ENCODE data around the gene TTLL8. TPM values are rescaled to one million over a fixed set of nuclear protein-coding genes. Genes with fewer than 3 reads are reported as not detected.

The TTLL8 gene
- total RNA-seq, 1 experiment from 2014 or later: not detected

GRCh38 chr22:49968831-49969661 lies 89.1 kb downstream of the TTLL8 start:
- Histone ChIP-seq H2BK12ac (ENCODE audit: insufficient read length, low read depth, low read length) (no peak overlapping the region), H4K20me1 (ENCODE audit: control insufficient read depth, insufficient read depth, insufficient read length) (peaks cover 3% of the 10 kb centered on the region), H3K23me2 (ENCODE audit: insufficient read length, low read depth, low read length, poor library complexity, severe bottlenecking) (no peaks in the 10 kb centered on the region), H3K4ac (ENCODE audit: low read depth, low read length) (no peak overlapping the region), H2BK20ac (ENCODE audit: low read depth, low read length, poor library complexity, severe bottlenecking) (no peak overlapping the region), H3K18ac (ENCODE audit: insufficient read length, low read depth, low read length) (no peak overlapping the region), H3K23ac (ENCODE audit: insufficient read length, low read depth, low read length) (no peak overlapping the region), H3K14ac (ENCODE audit: insufficient read depth, low read length) (no peak overlapping the region), H4K8ac (replicated peaks; ENCODE audit: insufficient read length, low read depth, low read length) (no peak overlapping the region), H3K9me3 (ENCODE audit: control insufficient read depth, low read depth, low read length) (no peaks in the 10 kb centered on the region), H4K5ac (ENCODE audit: insufficient read length, low read depth, low read length) (no peak overlapping the region), H2AFZ (ENCODE audit: low read length) (no peak overlapping the region), H3K4me1 (ENCODE audit: insufficient read depth, low read length) (no peaks in the 10 kb centered on the region; the same call in 1 of the 2 replicates), H2BK120ac (ENCODE audit: low read depth, low read length, poor library complexity, severe bottlenecking) (no peak overlapping the region), H3K9ac (ENCODE audit: extremely low read depth, insufficient read length, low read length) (no peak overlapping the region), H3K79me2 (ENCODE audit: insufficient read depth, low read length) (no peaks in the 10 kb centered on the region), H4K91ac (ENCODE audit: insufficient read length, low read depth, low read length) (no peak overlapping the region), H3K56ac (ENCODE audit: insufficient read length, low read depth, low read length) (no peak overlapping the region), H3K4me2 (ENCODE audit: insufficient read depth, insufficient read length, low read length) (no peak overlapping the region), H3K27me3 (ENCODE audit: insufficient read depth, low read length) (no peaks in the 10 kb centered on the region), H3K79me1 (ENCODE audit: insufficient read depth, low read depth, low read length, poor library complexity, severe bottlenecking) (no peaks in the 10 kb centered on the region), H2BK5ac (ENCODE audit: insufficient read length, low read length) (no peak overlapping the region), H2AK5ac (ENCODE audit: insufficient read length, low read length) (no peak overlapping the region), H2BK15ac (ENCODE audit: low read depth, low read length) (no peak overlapping the region), H3T11ph (ENCODE audit: low read length) (no peak overlapping the region), H3K27ac (ENCODE audit: insufficient read length, low read depth, low read length) (no peak overlapping the region)
- Mint-ChIP-seq H3K36me3 (ENCODE audit: insufficient read depth in 1 of 3, low read depth in 3 of 3) (peaks cover under 1 to 7% (median 2%) of the 10 kb centered on the region in 3 experiments; a peak in 5 of 7 replicates), H3K27ac (no peak overlapping the region), H3K9me3 (no peaks in the 10 kb centered on the region), H3K4me1 (peaks cover 4 to 5% of the 10 kb centered on the region in 2 experiments; a peak in 3 of 4 replicates), H3K27me3 (ENCODE audit: low read depth) (peaks cover 16% of the 10 kb centered on the region), H3K4me3 (no peak overlapping the region)
- TF ChIP-seq CTCF (conservative IDR thresholded peaks at IDR 0.05): no peak
- no CpG with 5 or more reads among the region's 16 CpGs for WGBS (ENCODE audit: extremely low coverage, insufficient read length, low lambda C conversion rate)
- DNase-seq: peak; percentile 40

Other genes starting within 250 kb of the TTLL8 start
- 51.3 and 53.3 TPM in 2 replicates for gene BRD1, start 230.4 kb downstream of the TTLL8 start, total RNA-seq (2021)
- 22.7 and 23.0 TPM in 2 replicates for gene ZBED4, start 204.5 kb downstream of the TTLL8 start, total RNA-seq (2021)
- gene ALG12, start 139.9 kb downstream of the TTLL8 start, total RNA-seq (2021): 19.2 and 20.6 TPM in 2 replicates
- 34.7 and 37.9 TPM in 2 replicates for gene CRELD2, start 139.7 kb downstream of the TTLL8 start, total RNA-seq (2021)
- 43.4 and 45.1 TPM in 2 replicates for gene PIM3, start 97.5 kb downstream of the TTLL8 start, total RNA-seq (2021)
- gene IL17REL, start 45.5 kb downstream of the TTLL8 start, total RNA-seq (2021): 0.11 and 0.20 TPM in 2 replicates
- not detected in 2 replicates for gene MLC1, start 27.1 kb upstream of the TTLL8 start, total RNA-seq (2021)
- gene MOV10L1, start 31.7 kb upstream of the TTLL8 start, total RNA-seq (2021): not detected in 2 replicates
- 6.7 and 8.0 TPM in 2 replicates for gene PANX2, start 112.4 kb upstream of the TTLL8 start, total RNA-seq (2021)
- 46.3 and 47.8 TPM in 2 replicates for gene TRABD, start 127.6 kb upstream of the TTLL8 start, total RNA-seq (2021)
- gene SELENOO, start 142.7 kb upstream of the TTLL8 start, total RNA-seq (2021): 19.0 and 20.4 TPM in 2 replicates
- gene TUBGCP6, start 186.7 kb upstream of the TTLL8 start, total RNA-seq (2021): 28.4 and 29.0 TPM in 2 replicates
- 41.1 and 45.0 TPM in 2 replicates for gene HDAC10, start 193.0 kb upstream of the TTLL8 start, total RNA-seq (2021)
- 31.3 and 32.3 TPM in 2 replicates for gene MAPK12, start 203.4 kb upstream of the TTLL8 start, total RNA-seq (2021)
- gene MAPK11, start 212.1 kb upstream of the TTLL8 start, total RNA-seq (2021): 1.5 and 2.1 TPM in 2 replicates
- 84.4 and 87.6 TPM in 2 replicates for gene PLXNB2, start 249.3 kb upstream of the TTLL8 start, total RNA-seq (2021)